ENCODE data around the gene ONECUT3. TPM values are rescaled to one million over a fixed set of nuclear protein-coding genes. Genes with fewer than 3 reads are reported as not detected.

The ONECUT3 gene
- total RNA-seq: not detected in 2 replicates

DNA sequence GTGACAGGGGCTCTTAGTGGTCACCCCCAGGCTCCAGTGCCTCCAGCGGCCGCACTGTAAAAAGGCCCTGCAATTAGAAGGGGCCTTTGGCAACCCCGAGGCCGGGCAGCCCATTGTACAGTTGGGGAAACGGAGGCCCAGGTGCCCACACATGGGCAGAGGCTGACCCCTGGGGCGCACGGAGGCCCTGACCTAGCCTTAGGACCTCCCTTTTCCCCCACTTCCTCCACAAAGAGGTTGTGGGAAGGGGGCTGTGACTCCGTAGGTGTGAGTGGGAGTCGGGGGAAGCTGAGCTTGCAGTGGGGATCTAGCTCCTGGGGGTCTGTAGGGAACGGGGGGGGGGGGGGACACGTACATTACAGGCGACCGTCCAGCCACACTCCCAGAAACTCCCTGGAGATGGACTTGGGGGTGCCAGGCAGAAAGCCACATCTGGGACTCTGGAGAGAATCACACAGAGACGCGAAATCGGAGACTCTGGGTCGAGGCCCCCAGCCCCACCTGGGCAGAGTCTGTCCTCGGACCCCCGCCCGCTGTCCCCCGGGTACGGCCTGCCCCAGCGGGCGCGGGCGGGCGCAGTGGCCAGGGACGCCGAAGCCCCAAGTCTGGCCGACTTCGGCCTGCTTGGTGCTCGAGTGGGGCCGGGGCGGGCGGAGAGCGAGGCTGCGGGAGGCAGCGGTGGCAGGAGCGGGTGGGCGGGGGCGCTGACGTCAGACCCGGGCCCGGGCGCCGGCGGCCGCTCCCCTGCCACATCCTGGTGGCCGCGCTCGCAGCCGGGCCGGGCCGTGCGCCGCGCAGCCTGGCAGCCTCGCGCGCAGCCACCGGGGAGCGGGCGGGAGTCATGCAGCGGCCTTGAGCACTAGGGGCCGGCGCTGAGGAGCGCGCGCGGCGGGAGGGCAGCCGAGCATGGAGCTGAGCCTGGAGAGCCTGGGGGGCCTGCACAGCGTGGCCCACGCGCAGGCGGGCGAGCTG is at the start of gene ONECUT3:
ONECUT3 (plus strand) TSS at position 750 of the 972 bp plus-strand sequence; CDS start at position 907, 157 bp downstream.

DNA sequence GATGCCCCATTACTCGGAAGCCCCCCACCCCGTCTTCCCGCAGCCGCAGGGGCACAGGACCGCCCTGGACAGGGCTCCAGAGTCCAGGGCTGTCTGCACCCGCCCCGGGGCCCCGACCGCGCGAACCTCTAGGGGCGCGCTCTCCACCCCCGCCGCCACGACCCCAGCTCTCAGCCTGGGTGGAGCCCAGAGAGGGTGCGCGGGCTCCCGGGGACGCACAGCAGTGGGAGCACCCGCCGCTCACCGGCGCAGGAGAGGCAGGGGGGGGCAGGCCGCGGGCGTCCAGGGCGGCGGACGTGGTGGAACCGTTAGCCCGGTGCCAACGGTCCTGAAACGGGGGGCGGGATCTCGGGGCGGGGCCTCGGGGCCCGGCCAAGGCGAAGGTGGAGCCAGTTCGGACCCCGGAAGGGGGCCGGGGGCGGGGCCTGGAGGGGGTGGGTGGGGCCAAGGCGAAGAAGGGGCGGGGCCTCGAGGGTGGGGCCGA is 58.7 kb downstream of the ONECUT3 start, which contains the start of gene ATP8B3:
ATP8B3 (minus strand) TSS at position 335 of the 484 bp plus-strand sequence. CDS start 540 bp downstream, outside the sequence.

Small RNA genes lying within 50 kb of the gene (small RNA-seq; reads per million reads assigned to genes)
- not detected for gene RF00017

Other genes with a start within 250 kb of the ONECUT3 start
- gene ADAMTSL5, start 240.5 kb upstream of the ONECUT3 start, total RNA-seq: 10.4 and 11.3 TPM in 2 replicates
- gene PLK5, start 229.4 kb upstream of the ONECUT3 start, total RNA-seq: under 0.01 and 0.12 TPM in 2 replicates
- 44.9 and 56.5 TPM in 2 replicates for gene MEX3D, start 185.2 kb upstream of the ONECUT3 start, total RNA-seq
- 75.4 and 81.9 TPM in 2 replicates for gene MBD3, start 160.6 kb upstream of the ONECUT3 start, total RNA-seq
- 29.8 and 34.6 TPM in 2 replicates for gene UQCR11, start 148.0 kb upstream of the ONECUT3 start, total RNA-seq
- gene TCF3, start 100.9 kb upstream of the ONECUT3 start, total RNA-seq: 69.8 and 102 TPM in 2 replicates
- gene ATP8B3, start 58.8 kb downstream of the ONECUT3 start, total RNA-seq: 1.8 and 2.1 TPM in 2 replicates
- gene REXO1, start 95.0 kb downstream of the ONECUT3 start, total RNA-seq: 12.5 and 15.3 TPM in 2 replicates
- 17.5 and 18.0 TPM in 2 replicates for gene KLF16, start 110.1 kb downstream of the ONECUT3 start, total RNA-seq
- gene ABHD17A, start 132.0 kb downstream of the ONECUT3 start, total RNA-seq: 63.3 and 75.2 TPM in 2 replicates
- 5.0 and 5.8 TPM in 2 replicates for gene ADAT3, start 151.9 kb downstream of the ONECUT3 start, total RNA-seq
- 64.8 and 74.0 TPM in 2 replicates for gene SCAMP4, start 151.9 kb downstream of the ONECUT3 start, total RNA-seq
- 88.3 and 93.0 TPM in 2 replicates for gene CSNK1G2, start 187.7 kb downstream of the ONECUT3 start, total RNA-seq

Measured in hair follicle dermal papilla cell (primary cell).